Ectodermal cell (in vitro differentiated cells): ENCODE measurements around the gene ARHGAP27.
A peak's percentile ranks its signal among the peaks of the same experiment; 100 is the strongest.

Experiments used
- H3K27ac ChIP-seq: 2 replicates; pipeline ENCODE4 v1.7.0; 2013; ENCODE audit warnings: mild to moderate bottlenecking, low read depth, low read length; ENCODE audit not compliant: insufficient read depth, poor library complexity, severe bottlenecking
- H3K27me3 ChIP-seq: 2 replicates; pipeline ENCODE4 v1.7.0; 2013; ENCODE audit warnings: mild to moderate bottlenecking, low read length; ENCODE audit not compliant: insufficient read depth, control insufficient read depth, poor library complexity, severe bottlenecking
- H3K36me3 ChIP-seq: one replicate; pipeline ENCODE4 v1.7.0; 2013; ENCODE audit warnings: low read length; ENCODE audit not compliant: control insufficient read depth, insufficient read depth
- H3K4me1 ChIP-seq: one replicate; pipeline ENCODE4 v1.7.0; 2013; ENCODE audit warnings: low read length; ENCODE audit not compliant: control insufficient read depth, insufficient read depth
- H3K4me3 ChIP-seq: 2 replicates; pipeline ENCODE4 v1.7.0; 2013; ENCODE audit warnings: low read depth, low read length, control low read depth; ENCODE audit not compliant: insufficient read depth
- H3K9me3 ChIP-seq: 2 replicates; pipeline ENCODE4 v1.7.0; 2013; ENCODE audit warnings: mild to moderate bottlenecking, low read length, moderate library complexity; ENCODE audit not compliant: control insufficient read depth
- WGBS, 2 experiments: methylation state at CpG; one replicate each; pipeline ENCODE4 v1.1.7; 2013; ENCODE audit warnings: missing lambda C conversion rate in 2 of 2; 5-methylcytosine and 5-hydroxymethylcytosine counted together

Gene ARHGAP27

GRCh38 chr17:45430006-45430737, 2.5 kb downstream of the ARHGAP27 start:
- H3K4me3 ChIP-seq: no peak overlapping the region
- no peaks in the 10 kb centered on the region for H3K36me3 ChIP-seq
- no peaks in the 10 kb centered on the region for H3K9me3 ChIP-seq
- H3K27me3 ChIP-seq: peaks cover 82% of the 10 kb centered on the region
- H3K4me1 ChIP-seq: peaks cover 7% of the 10 kb centered on the region
- no peak overlapping the region for H3K27ac ChIP-seq
- WGBS, 2 experiments: 20 to 22% methylated on average over 68 of the region's 68 CpGs

GRCh38 chr17:45429339-45430005, 3.2 kb downstream of the ARHGAP27 start:
- Histone ChIP-seq H3K27me3 (peaks cover 82% of the 10 kb centered on the region), H3K9me3 (no peaks in the 10 kb centered on the region), H3K4me3 (no peak overlapping the region), H3K4me1 (peaks cover 7% of the 10 kb centered on the region), H3K27ac (no peak overlapping the region), H3K36me3 (no peaks in the 10 kb centered on the region)
- 2% methylated on average over 82 of the region's 82 CpGs for WGBS, 2 experiments

GRCh38 chr17:45428931-45429338, 3.7 kb downstream of the ARHGAP27 start:
- H3K27me3 ChIP-seq: peaks cover 80% of the 10 kb centered on the region

GRCh38 chr17:45428050-45428617, 4.5 kb downstream of the ARHGAP27 start:
- no peaks in the 10 kb centered on the region for H3K9me3 ChIP-seq
- peaks cover 7% of the 10 kb centered on the region for H3K4me1 ChIP-seq
- no peak overlapping the region for H3K27ac ChIP-seq
- no peak overlapping the region for H3K4me3 ChIP-seq
- no peaks in the 10 kb centered on the region for H3K36me3 ChIP-seq
- peaks cover 72% of the 10 kb centered on the region for H3K27me3 ChIP-seq
- 2% methylated on average over 26 of the region's 26 CpGs for WGBS, 2 experiments

More at GRCh38 chr17:45428931-45429338, 3.7 kb downstream of the ARHGAP27 start:
- H3K9me3 ChIP-seq: no peaks in the 10 kb centered on the region
- WGBS, 2 experiments: 8 to 9% methylated on average over 15 of the region's 15 CpGs
- H3K27ac ChIP-seq: no peak overlapping the region
- H3K4me1 ChIP-seq: peaks cover 7% of the 10 kb centered on the region
- H3K4me3 ChIP-seq: no peak overlapping the region
- no peaks in the 10 kb centered on the region for H3K36me3 ChIP-seq

GRCh38 chr17:45427181-45427835, 5.4 kb downstream of the ARHGAP27 start:
- WGBS, 2 experiments: 79 to 86% methylated on average over 11 of the region's 11 CpGs
- Histone ChIP-seq H3K36me3 (no peaks in the 10 kb centered on the region), H3K27ac (no peak overlapping the region), H3K4me3 (no peak overlapping the region), H3K4me1 (peaks cover 7% of the 10 kb centered on the region), H3K27me3 (peaks cover 63% of the 10 kb centered on the region), H3K9me3 (no peaks in the 10 kb centered on the region)

- 81 to 85% methylated on average over 7 of the region's 7 CpGs for WGBS, 2 experiments
- no peaks in the 10 kb centered on the region for H3K36me3 ChIP-seq
- no peak overlapping the region for H3K4me3 ChIP-seq
- no peaks in the 10 kb centered on the region for H3K9me3 ChIP-seq
- peaks cover 6% of the 10 kb centered on the region for H3K4me1 ChIP-seq
- peaks cover 56% of the 10 kb centered on the region for H3K27me3 ChIP-seq
- no peak overlapping the region for H3K27ac ChIP-seq
Measured at GRCh38 chr17:45426561-45426960, 6.1 kb downstream of the ARHGAP27 start.

GRCh38 chr17:45425984-45426413, 6.7 kb downstream of the ARHGAP27 start:
- WGBS, 2 experiments: 61 to 68% methylated on average over 6 of the region's 6 CpGs
- Histone ChIP-seq H3K4me3 (no peak overlapping the region), H3K9me3 (no peaks in the 10 kb centered on the region), H3K36me3 (no peaks in the 10 kb centered on the region), H3K4me1 (peaks cover under 1% of the 10 kb centered on the region), H3K27me3 (peaks cover 50% of the 10 kb centered on the region), H3K27ac (no peak overlapping the region)

GRCh38 chr17:45425125-45425983, 7.3 kb downstream of the ARHGAP27 start:
- Histone ChIP-seq H3K4me3 (peak overlapping the region; percentile 21), H3K27me3 (peaks cover 44% of the 10 kb centered on the region), H3K27ac (no peak overlapping the region), H3K4me1 (no peaks in the 10 kb centered on the region), H3K36me3 (no peaks in the 10 kb centered on the region), H3K9me3 (no peaks in the 10 kb centered on the region)
- 26 to 28% methylated on average over 18 of the region's 18 CpGs for WGBS, 2 experiments

GRCh38 chr17:45424769-45425124, 7.9 kb downstream of the ARHGAP27 start:
- H3K36me3 ChIP-seq: no peaks in the 10 kb centered on the region
- 88 to 95% methylated on average over 6 of the region's 6 CpGs for WGBS, 2 experiments
- peaks cover 38% of the 10 kb centered on the region for H3K27me3 ChIP-seq
- no peak overlapping the region for H3K4me3 ChIP-seq
- H3K9me3 ChIP-seq: no peaks in the 10 kb centered on the region
- no peaks in the 10 kb centered on the region for H3K4me1 ChIP-seq
- no peak overlapping the region for H3K27ac ChIP-seq
